Activated CD4-positive, CD25-positive, alpha-beta regulatory T cell (primary cell): ENCODE results near the gene RD3L.

Source experiments
- DNase-seq, 4 experiments: peaks; one replicate each; lab custom pipeline; 2025; lab: John Stamatoyannopoulos, UW

The RD3L gene

DNA sequence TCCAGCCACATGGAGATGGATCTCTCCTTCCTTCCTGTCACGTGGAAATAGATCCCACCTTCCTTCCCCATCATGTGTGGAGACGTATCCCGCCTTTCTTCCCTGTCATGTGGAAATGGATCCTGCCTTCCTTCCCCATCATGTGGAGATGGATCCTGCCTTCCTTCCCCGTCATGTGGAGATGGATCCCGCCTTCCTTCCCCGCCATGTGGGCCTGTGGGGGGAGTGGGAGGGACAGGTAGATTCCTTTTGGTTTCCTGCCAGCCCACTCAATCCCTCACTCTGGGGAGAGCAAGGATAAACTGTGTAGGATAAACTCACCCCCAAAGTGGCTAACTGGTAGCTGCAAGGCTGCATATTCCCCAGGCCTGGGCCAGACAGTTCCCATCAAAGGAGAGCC lies 45.8 kb downstream of the RD3L start:
- DNase-seq, result no peak

GRCh38 chr14:103894723-103895059 lies 47.6 kb downstream of the RD3L start:
- DNase-seq, result no peak

GRCh38 chr14:103894034-103894722 lies 48.2 kb downstream of the RD3L start:
- DNase-seq, result no peak

DNA sequence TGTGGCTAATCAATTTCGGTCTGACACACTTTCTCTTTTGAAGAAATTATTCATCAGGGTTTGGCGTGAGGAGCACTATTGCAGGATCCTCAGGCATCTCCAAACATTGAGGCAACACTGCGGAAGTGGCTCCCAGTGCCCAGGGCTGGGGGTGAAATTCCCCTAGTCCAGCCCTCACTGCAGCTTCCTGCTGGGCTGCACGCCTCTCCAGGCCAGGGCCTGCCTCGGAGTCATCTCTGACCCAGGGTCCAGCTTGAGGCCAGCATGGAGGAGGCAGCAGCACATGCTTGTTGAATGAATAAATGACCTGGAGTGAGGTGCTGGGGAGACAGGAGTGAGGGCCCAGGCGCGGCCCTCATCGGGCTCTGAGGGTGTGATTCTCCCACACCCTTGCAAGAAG lies 50.1 kb downstream of the RD3L start:
- no peak for DNase-seq

DNA sequence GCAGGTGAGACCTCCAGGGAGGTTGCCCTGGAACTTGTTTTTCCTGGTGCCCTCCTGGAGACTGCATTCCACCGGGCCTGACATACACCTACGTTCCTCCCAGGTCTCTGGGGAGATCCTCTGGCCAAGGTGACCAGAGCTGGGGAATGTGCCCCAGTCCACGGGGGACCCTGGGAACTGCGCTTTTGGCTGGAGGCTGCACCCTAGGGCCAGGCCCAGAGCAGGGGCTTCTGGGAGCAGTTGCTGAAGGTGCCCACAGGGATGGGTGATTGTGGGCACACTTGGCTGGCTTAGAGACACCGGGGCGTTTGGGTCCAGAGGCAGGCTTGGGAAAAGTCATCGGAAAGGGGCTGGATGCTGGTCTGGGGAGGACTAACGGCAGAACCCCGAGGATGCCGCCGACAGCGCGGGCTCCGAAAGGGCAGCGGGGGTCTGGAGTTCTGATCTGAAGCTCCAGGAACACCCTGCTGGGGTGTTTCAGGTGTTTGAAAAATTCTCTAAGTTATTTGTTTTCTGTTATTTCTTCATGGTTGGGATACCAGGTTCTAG lies 50.6 kb downstream of the RD3L start:
- no peak for DNase-seq

DNA sequence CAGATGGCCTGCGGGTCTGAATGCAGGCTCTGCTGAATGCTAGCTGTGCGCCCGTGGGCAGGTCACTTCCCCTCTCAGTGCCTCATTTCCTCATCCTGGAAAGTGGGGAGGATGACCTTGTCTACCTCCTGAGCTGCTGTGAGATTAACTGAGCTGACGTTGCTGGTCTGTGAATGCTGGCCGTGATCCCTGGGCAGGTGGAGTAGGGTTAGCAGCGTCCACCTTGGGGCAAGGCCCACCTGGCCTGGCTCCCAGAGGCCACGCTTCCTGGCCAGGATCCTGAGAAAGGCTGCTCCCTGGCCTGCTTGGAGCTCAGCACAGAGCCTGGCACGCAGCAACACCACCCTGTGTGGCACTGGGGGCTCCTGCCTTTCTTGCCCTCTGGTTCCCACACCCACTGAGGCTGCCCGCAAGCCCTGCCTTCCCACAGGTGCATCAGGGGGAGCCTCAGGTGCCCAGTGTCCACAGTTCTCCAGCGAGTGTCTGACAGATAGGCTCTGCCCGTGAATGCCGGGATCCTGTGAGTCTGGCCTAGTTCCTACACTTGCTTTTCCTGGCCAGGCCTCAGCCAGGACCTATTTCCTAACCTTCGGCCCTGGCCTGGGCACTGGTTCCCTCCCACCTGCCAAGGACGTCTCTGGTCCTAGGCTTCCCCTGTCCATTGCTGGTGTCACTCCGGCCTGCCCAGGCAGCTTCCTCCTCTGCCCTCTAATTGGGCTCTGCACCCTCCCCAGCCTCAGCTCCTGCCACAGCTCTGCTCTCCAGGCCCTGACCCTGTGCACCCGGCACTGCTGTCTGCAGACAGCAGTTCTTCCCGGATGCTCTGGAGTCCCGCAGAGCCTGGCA lies 51.3 kb downstream of the RD3L start:
- no peak for DNase-seq
